MM.1S (cell line): ENCODE data around the gene SLC22A14.

Source experiments
- DNase-seq: peaks from one replicate; pipeline ENCODE4 v3.0.0-alpha.2; 2015
- H2AFZ ChIP-seq: fragments of 300-600 bp; sonication (generic); 2 replicates; pipeline ENCODE4 v1.6.0; 2016; ENCODE audit warnings: antibody characterized with exemption, low read length
- H3F3A ChIP-seq: fragments of 300-600 bp; sonication (generic); 2 replicates; pipeline ENCODE4 v1.6.1; 2016; ENCODE audit warnings: mild to moderate bottlenecking, antibody characterized with exemption, low read length, moderate library complexity, mixed read lengths; ENCODE audit not compliant: insufficient read depth
- H3K27ac ChIP-seq: fragments of 300-600 bp; sonication (generic); 2 replicates; pipeline ENCODE4 v1.5.1; 2016; ENCODE audit warnings: mild to moderate bottlenecking, low read length
- H3K27me3 ChIP-seq: fragments of 300-600 bp; sonication (generic); replicated peaks from 2 replicates; pipeline ENCODE4 v1.6.0; 2016; ENCODE audit warnings: low read length; ENCODE audit not compliant: insufficient read depth
- H3K36me3 ChIP-seq: fragments of 300-600 bp; sonication (generic); replicated peaks from 2 replicates; pipeline ENCODE4 v1.6.1; 2016; ENCODE audit warnings: mild to moderate bottlenecking, low read length, mixed read lengths; ENCODE audit not compliant: insufficient read depth
- H3K4me1 ChIP-seq: fragments of 300-600 bp; sonication (generic); 2 replicates; pipeline ENCODE4 v1.6.1; 2016; ENCODE audit warnings: low read length, mixed read lengths
- H3K4me2 ChIP-seq: fragments of 300-600 bp; sonication (generic); 2 replicates; pipeline ENCODE4 v1.6.0; 2016; ENCODE audit warnings: low read depth, low read length
- H3K4me3 ChIP-seq: fragments of 300-600 bp; sonication (generic); 2 replicates; pipeline ENCODE4 v1.5.1; 2016; ENCODE audit warnings: low read length, mixed read lengths
- H3K79me2 ChIP-seq: fragments of 300-600 bp; sonication (generic); 2 replicates; pipeline ENCODE4 v1.6.1; 2016; ENCODE audit warnings: mixed run types, low read length, mixed read lengths
- H3K9ac ChIP-seq: fragments of 300-600 bp; sonication (generic); 2 replicates; pipeline ENCODE4 v1.6.1; 2016; ENCODE audit warnings: low read length, mixed read lengths
- H3K9me2 ChIP-seq: fragments of 300-600 bp; sonication (generic); replicated peaks from 2 replicates; pipeline ENCODE4 v1.6.1; 2016; ENCODE audit warnings: mild to moderate bottlenecking, low read length, mixed read lengths; ENCODE audit not compliant: insufficient read depth
- H3K9me3 ChIP-seq: fragments of 300-600 bp; sonication (generic); replicated peaks from 2 replicates; pipeline ENCODE4 v1.6.1; 2016; ENCODE audit warnings: mild to moderate bottlenecking, low read length, mixed read lengths; ENCODE audit not compliant: insufficient read depth
- H4K20me1 ChIP-seq: fragments of 300-600 bp; sonication (generic); 2 replicates; pipeline ENCODE4 v1.6.1; 2016; ENCODE audit warnings: mild to moderate bottlenecking, low read length, moderate library complexity, mixed read lengths; ENCODE audit not compliant: insufficient read depth
- EZH2 ChIP-seq: fragments of 300-600 bp; sonication (generic); optimal IDR thresholded peaks from 2 replicates; pipeline ENCODE3; 2017; ENCODE audit warnings: low read depth, mild to moderate bottlenecking, antibody characterized with exemption, low read length, mixed read lengths
- EZH2phosphoT487 ChIP-seq: fragments of 300-600 bp; sonication (generic); IDR thresholded peaks from 2 replicates; pipeline ENCODE4 v1.6.1; 2018; ENCODE audit warnings: antibody characterized with exemption, low read length
- TF ChIP-seq, protein P1 (sequence below): fragments of 300-600 bp; sonication (generic); IDR thresholded peaks from 2 replicates; pipeline ENCODE4 v1.5.1; 2016; ENCODE audit warnings: antibody characterized with exemption, low read length, mixed read lengths

Gene SLC22A14

DNA sequence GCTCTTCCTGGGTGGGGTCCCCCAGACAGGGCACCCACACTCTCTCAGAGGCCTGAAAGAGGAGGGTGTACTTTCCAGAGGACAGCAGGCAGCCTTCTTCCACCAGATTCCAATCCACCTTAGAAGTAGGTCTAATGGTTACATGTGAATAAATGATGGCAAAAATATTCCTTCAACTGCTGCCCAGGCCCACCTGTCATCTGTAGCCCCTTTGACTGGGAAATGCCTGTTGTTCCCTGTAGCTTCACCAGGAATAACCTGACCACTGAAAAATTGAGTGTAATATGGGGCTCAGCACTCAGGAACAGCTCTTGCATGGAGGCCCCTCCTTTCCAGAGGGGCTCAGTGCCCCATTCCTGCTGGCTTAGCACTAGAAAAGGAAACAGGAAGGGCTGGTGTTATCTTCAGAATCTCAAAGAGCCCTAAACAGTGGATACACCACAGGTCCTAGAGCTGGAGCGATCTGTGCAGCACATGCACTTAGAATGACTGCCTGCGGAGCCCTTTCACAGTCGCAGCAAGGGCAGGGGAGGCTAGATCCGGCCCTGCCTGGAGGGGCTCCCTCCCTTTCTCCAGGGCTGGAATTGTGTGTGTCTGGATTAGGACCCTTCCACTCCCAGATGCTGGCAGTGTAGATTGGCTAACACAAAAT lies 32.1 kb downstream of the SLC22A14 start:
- no peak for DNase-seq
- H2AFZ ChIP-seq = no peak overlapping the region
- no peak overlapping the region for H3K27ac ChIP-seq
- no peaks in the 10 kb centered on the region for H3K4me1 ChIP-seq
- no peaks in the 10 kb centered on the region for H3K79me2 ChIP-seq
- H3K36me3 ChIP-seq = no peaks in the 10 kb centered on the region
- H4K20me1 ChIP-seq = no peaks in the 10 kb centered on the region
- no peak overlapping the region for H3K9ac ChIP-seq
- H3F3A ChIP-seq = no peaks in the 10 kb centered on the region
- no peaks in the 10 kb centered on the region for H3K9me3 ChIP-seq
- no peak overlapping the region for H3K4me2 ChIP-seq
- H3K4me3 ChIP-seq = no peak overlapping the region
- H3K27me3 ChIP-seq = no peaks in the 10 kb centered on the region
- H3K9me2 ChIP-seq = no peaks in the 10 kb centered on the region
- no peak for TF ChIP-seq EZH2
- TF ChIP-seq, protein P1, sequence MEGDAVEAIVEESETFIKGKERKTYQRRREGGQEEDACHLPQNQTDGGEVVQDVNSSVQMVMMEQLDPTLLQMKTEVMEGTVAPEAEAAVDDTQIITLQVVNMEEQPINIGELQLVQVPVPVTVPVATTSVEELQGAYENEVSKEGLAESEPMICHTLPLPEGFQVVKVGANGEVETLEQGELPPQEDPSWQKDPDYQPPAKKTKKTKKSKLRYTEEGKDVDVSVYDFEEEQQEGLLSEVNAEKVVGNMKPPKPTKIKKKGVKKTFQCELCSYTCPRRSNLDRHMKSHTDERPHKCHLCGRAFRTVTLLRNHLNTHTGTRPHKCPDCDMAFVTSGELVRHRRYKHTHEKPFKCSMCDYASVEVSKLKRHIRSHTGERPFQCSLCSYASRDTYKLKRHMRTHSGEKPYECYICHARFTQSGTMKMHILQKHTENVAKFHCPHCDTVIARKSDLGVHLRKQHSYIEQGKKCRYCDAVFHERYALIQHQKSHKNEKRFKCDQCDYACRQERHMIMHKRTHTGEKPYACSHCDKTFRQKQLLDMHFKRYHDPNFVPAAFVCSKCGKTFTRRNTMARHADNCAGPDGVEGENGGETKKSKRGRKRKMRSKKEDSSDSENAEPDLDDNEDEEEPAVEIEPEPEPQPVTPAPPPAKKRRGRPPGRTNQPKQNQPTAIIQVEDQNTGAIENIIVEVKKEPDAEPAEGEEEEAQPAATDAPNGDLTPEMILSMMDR = no peak
- TF ChIP-seq EZH2phosphoT487 = no peak

DNA sequence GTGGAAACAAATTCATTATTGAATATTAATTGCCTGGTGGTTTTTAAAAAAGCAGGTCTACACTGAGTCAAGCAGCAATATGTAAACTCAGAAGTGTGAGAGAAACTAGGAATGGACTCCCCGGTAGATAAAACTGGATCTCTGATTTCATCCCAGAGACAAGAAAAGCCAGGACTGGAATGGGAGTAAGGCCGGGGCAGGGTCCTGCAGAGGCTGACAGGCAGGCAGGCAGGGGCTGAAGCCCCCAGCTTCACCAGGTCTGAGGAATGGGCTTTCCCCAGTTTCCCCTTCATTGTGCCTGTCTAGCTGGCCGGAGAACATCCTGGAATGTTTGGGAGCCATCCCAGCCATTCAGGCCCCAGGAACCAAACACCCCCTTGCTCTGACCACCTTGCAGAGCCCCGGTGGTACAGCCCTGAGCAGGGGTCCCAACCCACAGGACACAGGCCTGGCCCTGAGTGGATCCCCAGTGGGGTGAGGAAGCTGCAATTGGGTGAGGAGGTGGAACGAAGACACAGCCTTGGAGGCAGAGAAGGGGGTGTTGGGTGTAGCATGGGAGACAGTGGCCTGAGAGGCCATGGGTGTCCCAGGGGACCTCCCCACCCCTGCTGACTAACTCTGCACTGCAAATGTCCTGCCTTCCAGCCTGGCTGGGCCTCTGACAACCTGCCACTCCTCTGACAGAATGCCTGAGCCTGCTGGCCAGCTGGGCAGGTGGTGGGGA lies 32.8 kb downstream of the SLC22A14 start:
- Histone ChIP-seq H3K36me3 (no peaks in the 10 kb centered on the region), H3K4me3 (no peak overlapping the region), H2AFZ (no peak overlapping the region), H4K20me1 (no peaks in the 10 kb centered on the region), H3K79me2 (no peaks in the 10 kb centered on the region), H3K4me2 (no peak overlapping the region), H3K9ac (no peak overlapping the region), H3F3A (no peaks in the 10 kb centered on the region), H3K9me2 (no peaks in the 10 kb centered on the region), H3K27ac (no peak overlapping the region), H3K4me1 (no peaks in the 10 kb centered on the region), H3K27me3 (no peaks in the 10 kb centered on the region), H3K9me3 (no peaks in the 10 kb centered on the region)
- DNase-seq = no peak
- TF ChIP-seq, protein P1 = no peak
- no peak for TF ChIP-seq EZH2phosphoT487
- no peak for TF ChIP-seq EZH2

DNA sequence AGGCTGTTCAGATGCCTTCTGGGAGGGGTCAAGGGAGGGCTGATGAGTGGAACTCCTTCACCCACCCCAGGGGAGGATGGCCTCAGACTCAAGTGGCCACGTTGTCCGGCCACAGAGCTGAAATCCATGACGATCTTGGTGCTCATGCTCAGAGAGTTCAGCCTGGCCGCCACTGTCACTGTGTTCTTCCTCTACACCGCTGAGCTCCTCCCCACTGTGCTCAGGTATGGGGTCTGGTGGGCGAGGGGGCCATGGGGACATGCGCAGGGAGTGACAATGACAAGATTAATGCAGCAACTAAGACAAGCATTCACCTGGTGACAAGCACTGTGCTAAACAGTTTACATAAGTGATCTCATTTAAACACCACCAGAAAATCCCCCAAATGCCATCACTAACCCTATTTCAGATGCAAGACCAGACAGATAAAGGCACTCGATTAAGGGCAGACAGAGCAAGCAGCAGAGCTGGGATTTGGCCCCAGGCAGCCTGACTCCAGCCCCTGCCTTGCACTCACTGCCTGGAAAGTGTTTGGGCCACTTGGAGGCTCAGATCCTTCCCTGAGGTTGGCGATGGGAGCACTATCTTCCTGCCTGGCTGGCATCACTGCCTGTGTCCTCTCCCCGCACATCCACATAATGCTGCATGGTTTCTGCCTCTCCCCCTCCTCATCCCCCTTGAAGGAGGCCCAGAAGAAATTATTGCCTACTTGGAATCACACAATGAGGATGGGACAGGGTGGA lies 33.6 kb downstream of the SLC22A14 start:
- Histone ChIP-seq H3K4me3 (no peak overlapping the region), H3K4me2 (no peak overlapping the region), H3K9me3 (no peaks in the 10 kb centered on the region), H3K9ac (no peak overlapping the region), H3F3A (no peaks in the 10 kb centered on the region), H3K36me3 (no peaks in the 10 kb centered on the region), H4K20me1 (no peaks in the 10 kb centered on the region), H3K27ac (no peak overlapping the region), H3K9me2 (no peaks in the 10 kb centered on the region), H2AFZ (no peak overlapping the region), H3K79me2 (no peaks in the 10 kb centered on the region), H3K4me1 (no peaks in the 10 kb centered on the region), H3K27me3 (no peaks in the 10 kb centered on the region)
- no peak for DNase-seq
- TF ChIP-seq EZH2 (no peak), EZH2phosphoT487 (no peak)
- TF ChIP-seq, protein P1 = no peak
